ENCODE results near the gene ELAC2.

The ELAC2 gene

DNA sequence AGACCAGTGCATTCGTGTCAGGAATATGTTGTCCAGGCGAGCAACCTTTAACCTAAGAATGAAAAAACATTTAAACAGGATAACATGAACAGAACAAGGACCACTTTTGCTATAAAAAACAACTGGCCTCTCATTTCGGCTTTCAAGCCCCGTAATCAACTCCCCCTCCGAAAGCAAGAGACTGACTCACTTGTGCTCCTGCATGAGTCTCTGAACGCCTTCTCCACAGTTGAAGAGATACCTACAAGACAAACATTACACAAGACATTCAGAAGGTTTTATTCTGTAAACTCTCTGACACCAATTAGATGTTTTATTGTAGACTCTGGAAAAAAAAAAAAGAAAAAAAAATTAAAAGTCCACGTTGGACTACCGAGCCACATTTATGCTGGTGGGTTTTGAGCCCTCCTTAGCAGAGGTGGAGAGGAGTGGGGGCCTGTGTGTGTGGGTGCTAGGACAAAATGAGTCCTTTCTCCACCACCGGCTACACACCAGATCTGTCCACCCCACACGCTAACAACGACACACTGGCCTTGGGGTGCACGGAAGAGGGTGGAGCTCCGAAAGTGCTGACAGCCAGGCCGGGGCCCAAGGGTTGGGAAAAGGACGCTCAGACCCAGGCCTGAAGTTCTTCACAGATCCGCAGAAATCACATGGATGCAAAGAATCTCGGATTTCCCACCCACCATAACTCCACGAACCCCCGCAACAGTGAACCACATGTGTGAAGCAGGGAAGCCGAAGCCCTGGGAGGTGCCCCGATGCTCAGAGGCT lies 759 bp downstream of the ELAC2 start:
- DNase-seq (ENCODE audit: low read depth) = no peak

DNA sequence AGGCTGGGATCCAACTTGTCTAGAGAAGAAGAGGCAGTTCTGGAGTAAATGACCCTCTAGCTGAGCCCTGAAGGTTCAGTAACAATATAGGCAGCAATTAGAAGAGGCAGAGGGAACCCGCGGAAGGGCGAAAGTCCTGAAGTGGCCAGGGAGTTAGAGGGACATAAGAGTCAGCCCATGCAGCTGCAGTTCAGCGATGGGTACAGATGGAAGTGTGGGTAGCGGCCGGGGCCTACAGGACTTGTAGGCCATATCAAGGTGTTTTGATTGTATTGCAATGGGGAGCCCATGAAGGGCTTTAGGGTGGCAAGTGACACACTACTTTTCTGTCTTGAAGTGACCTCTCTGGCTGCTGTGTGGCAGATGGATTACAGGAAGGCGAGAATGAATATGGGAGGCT lies 3.0 kb downstream of the ELAC2 start:
- DNase-seq (ENCODE audit: low read depth) = no peak

DNA sequence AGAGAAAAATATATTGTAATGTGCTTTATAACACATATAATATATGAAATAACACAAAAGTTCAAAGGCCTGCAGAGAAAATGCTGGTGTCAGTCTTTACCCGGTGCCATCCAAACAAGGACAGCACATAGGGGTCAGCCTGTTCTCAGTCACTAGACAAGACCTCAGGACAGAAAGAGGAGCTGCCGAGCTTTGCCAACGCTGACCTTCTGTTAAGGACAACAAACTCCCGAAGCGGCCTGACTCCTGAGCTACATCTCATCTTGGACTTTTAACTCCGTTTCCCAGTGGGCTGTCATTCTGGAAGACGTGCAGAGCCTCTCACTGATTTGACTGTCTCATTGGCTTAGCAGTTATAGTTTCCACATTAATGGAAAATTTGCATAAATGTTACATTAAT lies 6.9 kb downstream of the ELAC2 start:
- no peak for DNase-seq (ENCODE audit: low read depth)

DNA sequence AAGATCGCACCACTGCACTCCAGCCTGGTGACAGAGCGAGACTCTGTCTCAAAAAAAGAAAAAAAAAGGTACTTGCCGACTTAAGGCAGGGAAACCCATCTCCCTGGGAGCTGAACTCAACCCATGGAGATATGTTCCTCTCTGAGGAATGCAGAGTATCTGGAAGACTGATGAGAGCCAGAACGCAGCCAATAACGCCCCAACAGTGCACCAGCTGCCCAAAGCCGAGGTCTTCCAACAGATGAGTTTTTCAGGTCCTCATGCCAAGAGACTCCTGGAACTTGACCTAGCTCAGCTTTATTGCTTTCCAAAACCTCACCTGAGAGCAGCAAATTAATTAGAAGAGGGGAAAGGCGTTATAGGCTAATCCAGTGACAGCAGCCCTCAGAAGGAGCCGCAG lies 9.4 kb downstream of the ELAC2 start:
- no peak for DNase-seq (ENCODE audit: low read depth)

DNA sequence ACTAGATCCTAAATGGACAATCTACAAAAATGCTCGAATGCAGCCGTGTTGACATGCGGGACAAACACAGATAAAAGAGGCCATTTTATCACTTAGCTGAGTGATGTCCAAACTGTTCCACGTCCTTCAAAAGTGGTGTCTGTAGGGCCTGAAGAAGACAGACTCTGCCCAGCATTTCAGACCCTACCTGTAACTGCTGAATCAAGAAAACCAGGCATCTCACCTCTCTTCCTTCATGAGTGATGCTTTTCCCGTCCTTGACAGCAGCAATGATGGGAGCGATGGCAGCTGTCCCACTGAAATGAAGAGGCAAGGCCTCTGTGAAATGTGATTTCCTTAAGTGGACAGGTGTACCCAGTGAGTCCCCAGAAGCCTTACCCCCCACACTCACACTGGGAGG lies 12.3 kb downstream of the ELAC2 start:
- DNase-seq (ENCODE audit: low read depth) = no peak

DNA sequence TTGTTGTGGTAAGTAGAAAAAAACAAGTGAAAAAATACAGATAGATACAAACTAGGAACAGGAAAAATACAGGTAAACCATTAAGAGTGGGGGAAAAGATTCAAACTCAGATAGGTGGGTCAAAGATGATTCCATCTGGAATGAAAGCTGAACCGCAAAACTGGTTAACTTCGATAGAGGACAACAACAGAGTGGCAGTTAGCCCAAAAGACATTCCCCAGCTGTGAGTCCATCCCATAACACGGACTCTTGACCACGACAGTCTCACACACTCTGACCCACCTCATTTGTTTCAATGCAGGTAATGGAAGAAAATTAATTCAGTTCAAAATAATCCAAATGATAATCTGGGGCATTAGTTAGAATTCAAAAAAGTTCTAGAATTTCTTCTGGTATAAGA lies 13.5 kb downstream of the ELAC2 start:
- DNase-seq (ENCODE audit: low read depth) = no peak

DNA sequence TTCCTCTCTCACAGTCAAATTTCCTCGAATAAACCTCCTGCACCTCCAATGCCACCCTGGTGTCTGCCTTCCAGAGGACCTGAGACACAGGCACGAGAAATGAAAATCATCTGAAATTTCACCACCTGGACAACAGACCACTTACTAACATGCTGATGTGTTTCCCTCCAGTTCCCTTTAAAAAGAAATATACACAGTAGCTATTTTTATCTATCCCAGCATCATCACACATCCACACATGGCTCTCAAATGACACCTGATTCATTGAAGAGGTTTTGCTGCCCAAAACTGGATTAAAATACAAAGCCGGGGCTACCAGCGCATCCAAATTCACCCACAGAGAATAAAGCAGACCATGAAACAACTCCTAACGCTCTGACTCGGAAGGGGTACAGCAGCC lies 13.9 kb downstream of the ELAC2 start:
- DNase-seq (ENCODE audit: low read depth) = no peak

DNA sequence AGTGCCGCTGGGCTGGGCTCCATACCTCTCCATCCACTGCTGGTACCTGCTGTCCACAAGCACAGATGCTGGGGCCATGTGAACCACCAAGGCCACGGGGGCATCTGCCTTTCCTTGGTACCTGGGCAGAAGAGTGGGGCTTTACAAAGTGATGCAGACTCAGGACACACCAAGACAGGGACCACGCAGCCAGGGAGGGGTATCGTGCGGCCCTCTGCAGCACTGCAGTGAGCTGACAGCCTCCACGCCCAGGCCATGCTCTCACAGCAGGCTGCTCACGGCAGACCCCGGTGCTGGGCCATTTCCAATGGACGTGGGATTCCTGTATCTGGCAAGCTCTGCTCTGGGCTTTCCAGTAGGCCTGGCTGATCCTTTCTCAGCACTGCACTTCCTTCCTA lies 14.4 kb downstream of the ELAC2 start:
- no peak for DNase-seq (ENCODE audit: low read depth)

DNA sequence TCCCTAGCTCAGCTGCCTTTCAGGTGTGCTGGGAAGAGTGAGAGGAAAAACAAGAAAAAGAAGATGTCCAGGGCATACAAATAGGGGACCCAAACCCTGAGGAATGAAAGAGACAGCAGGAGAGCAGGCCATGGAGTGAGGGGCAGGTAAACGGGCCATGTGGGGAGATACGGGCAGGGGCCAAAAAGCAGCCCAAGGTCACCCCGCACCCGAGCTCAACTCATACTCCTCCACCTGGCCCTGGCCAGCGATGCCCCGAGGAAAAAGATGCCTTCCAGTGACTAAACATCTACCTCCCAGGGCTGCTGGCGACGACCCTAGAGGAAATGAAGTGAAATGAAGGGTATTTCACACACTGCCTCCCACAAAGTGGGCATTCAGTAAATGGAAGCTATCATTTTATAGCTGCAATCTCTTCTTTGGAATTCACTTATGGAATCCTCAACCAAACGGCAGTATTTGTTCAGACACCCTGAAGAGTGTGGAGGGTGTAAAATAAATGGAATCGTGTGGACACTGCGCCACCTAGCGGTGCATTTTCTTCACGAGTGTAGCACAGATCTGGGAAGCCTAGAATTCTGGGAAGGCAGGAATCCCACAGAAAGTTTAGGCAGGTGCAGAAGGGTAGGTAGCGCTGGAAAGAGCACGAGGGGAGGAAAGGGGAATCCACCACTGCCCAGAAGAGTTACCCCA lies 14.9 kb downstream of the ELAC2 start:
- peak; percentile 23 for DNase-seq (ENCODE audit: low read depth)

DNA sequence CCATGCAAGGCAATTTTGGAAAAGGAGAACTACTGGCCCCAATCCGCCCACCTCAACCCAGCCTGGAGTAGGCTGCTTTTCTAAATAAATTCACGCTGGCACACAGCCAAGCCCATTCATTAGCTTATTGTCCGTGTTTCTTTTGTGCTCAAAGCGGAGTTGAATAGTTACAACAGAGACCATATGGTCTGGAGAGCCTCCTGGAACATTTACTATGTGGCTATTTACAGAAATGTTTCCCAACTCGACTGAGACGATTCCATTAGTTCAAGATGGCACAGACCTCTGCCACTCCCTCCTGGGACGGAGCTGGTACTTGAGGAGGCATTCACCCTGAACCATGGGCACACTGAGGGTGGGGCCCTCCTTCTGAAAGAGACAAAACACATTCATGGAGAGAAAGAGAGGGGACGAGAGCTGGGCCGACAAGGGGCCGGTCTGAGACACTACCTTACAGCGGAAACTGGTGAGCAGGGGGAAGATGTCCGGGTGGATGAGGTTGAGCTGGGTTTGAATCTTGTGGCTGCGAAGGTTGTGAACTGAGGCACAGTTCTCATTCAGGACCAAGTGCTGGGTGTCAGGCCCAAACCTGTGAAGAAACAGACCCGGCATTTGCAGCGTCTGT lies 15.7 kb downstream of the ELAC2 start:
- DNase-seq (ENCODE audit: low read depth) = no peak

DNA sequence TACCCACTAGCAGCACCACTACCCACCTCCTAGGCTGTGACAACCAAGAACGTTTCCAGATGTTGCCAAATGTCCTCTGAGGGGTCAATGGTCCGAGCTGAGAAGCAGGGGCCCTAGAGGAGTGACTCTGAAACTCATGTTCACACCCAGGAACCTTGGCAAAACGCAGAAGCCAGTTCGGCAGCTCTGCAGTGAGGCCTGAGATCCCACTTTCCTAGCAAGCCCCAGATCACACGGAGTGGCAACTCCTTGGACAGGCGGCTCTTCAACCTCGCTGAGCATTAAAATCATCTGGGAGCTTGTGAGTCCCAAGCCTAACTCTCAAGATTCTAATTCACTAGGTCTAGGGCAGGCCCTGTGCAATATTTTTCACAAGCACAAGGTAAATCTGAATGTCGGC lies 17.3 kb downstream of the ELAC2 start:
- DNase-seq (ENCODE audit: low read depth) = no peak

DNA sequence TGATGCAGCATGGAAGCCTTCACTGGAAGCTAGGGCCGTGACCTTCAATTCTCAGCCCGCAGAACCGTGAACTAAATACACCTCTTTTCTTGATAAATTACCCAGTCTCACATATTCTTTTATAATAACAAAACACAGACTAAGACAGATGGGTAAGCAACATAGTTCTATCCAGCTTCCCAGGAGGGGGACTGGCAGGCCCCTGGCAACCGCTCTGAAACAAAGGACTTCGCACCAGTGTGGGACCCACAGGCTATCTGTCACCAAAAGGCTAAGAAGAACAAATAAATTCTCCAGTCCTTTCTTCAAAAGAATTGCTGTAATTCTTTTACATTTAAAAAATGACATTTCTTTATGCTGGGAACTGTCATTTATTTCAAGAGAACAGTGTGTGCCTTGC lies 19.0 kb downstream of the ELAC2 start:
- DNase-seq (ENCODE audit: low read depth) = no peak

DNA sequence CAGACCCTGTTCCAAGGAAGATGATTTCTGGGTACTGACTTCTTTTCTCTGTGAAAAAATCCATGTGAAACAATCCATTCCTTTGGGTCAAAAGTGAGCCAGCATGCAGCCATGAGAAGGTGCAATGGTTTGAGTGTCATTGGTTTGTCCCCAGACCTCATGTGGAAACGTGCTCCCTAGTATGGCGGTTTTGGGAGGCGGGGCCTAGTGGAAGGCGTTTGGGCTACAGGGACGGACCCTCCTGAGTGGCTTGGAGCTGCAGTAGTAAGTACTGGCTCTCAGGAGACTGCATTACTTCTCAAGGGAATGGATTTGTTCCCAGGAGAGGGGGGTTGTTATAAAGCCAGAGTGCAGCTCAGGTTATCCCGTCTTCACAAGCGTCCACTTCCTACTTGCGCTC lies 19.4 kb downstream of the ELAC2 start:
- no peak for DNase-seq (ENCODE audit: low read depth)

DNA sequence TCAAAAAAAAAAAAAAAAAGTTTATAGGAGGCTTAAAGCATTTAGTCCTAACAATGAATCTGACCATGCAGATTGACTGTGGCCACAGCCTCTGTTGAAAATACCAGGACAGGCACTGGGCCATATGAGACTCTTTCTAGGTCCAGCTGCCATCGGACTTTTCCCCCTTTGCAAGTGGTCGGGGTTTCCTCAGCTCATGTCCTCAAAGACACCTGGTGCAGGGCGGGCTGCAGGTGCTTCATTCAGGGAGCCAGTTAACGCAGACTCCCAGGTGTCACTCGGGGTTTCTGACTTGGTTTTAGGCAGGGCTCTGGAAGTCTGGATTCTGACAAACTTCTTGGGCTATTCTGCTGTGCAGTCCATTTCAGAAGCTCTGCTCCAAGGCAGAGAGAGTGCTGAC lies 20.9 kb downstream of the ELAC2 start:
- DNase-seq (ENCODE audit: low read depth) = no peak

DNA sequence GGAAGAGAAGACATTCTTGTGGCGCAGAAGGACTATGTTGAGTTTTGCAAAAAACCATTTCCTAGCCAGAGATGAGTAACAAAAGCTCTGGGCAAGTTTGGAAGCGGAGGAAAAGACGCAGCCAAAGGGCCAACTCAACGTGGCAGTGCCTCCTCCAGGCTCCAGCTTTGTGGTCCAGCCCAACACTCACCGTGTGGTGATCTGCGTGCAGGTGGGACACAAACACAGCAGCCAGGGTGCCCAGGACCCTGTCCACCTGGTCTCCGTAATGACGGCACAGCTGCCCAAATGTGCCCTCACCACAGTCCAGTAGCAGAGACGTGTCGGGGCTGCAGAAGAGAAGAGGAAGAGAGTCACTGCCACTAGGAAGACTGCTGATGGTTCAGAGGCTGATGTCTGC lies 21.5 kb downstream of the ELAC2 start:
- DNase-seq (ENCODE audit: low read depth) = no peak

DNA sequence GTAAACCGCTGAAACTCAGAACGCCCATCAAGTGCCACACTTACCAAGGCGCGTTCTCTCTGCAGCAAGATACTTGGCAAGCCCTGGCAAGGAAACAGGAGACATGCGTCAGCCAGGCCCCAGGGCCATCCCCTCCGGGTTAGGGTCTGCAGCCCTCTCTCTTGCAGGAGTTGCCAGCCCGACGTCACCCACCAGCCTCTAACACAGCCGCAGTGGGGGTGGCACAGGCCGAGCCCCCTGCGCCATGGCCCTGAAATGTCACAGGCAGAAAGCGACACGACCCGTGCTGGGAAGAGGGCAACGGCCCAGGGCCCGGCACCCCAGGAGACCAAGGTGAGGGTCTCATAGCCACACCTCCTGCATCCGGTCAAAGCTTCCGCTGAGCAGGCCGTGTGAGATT lies 21.9 kb downstream of the ELAC2 start:
- DNase-seq (ENCODE audit: low read depth) = no peak

DNA sequence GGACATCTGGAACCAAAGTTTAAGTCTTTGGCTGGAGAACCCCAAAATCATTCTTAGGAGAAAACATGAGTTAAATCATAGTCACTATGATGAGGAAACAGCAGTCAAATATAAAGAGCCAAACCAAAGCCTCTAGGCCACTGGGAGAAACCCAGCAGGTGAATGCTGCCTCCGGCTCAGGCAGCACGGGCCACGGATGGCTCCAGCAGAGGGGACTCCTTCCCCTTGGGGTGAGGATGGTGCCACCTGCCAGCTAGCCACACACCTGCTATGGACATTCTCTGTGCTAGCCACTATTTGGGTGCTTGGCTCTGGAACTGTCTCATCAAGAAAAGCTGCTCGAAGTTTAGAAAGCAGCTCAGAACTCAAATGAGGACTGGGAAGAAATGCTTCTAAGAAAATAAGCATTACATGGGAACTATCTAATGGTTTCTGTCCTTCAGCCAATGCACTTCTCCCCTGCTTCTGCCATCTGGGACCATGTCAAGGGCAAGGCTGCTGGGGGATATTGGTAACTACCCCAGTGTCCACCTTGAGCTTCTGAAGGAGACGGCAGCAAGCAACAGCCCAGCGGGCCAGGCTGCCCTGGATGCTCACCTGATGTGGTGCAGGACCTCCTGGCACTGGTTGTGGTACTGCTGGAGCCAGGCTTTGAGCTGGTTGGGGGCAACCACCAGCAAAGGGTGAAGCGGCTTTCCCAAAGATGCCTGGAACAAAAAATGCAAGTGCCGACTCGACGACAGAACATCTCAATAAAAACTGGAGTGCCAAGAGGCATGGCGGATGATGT lies 22.5 kb downstream of the ELAC2 start:
- DNase-seq (ENCODE audit: low read depth) = no peak

DNA sequence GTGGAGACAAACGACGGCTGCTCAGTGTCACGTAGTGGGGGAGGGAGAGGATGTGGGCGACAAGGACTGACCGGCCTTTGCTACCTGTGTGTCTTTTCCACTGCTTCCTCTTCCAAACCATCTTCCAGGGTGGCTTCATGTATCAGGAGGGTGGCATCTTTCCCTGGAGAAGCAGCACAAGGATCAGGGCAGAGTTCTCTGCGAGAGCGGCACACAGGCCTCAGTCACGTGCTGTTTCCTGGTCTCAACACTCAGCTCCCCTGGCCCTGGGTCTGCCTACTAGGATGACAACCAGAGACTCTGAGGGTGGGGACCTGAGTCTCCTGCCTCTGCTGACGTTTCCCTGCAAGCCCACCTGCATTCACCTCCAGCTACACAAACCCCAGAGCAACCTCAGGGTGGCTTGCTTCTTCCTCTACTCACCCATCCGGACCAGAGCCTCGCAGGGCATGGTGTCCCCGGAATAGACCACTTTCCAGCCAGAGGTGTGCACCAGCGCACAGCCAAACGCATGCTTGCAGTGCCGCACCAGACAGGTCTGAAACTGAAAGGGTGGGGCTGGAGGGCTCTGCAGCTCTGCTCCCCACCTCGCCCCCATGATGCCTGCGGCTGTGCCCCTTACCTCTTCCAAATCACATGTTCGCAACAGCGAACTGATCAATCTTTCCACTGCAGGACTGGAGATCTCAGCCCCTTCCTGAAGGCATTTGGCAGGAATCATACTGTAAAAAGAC lies 23.3 kb downstream of the ELAC2 start:
- DNase-seq (ENCODE audit: low read depth) = no peak

DNA sequence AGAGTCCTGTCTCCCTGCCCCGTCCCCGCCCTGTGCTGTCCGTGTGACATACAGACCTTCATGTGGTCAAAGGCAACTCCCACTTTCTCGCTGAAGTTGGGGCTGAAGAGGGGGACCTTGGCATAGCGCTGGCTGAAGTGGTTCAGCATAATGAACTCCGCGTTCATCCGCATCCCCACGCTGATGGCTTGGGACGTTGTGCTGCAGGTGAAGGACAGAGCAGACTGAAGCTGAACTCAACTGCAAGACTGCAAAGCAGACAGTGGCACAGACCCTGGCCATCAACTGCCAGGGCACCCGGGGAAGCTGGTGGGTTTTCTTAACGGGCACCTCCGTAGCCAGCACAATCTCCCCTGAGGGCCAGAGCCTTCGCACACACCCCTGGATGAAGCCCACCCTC lies 24.2 kb downstream of the ELAC2 start:
- DNase-seq (ENCODE audit: low read depth) = no peak

DNA sequence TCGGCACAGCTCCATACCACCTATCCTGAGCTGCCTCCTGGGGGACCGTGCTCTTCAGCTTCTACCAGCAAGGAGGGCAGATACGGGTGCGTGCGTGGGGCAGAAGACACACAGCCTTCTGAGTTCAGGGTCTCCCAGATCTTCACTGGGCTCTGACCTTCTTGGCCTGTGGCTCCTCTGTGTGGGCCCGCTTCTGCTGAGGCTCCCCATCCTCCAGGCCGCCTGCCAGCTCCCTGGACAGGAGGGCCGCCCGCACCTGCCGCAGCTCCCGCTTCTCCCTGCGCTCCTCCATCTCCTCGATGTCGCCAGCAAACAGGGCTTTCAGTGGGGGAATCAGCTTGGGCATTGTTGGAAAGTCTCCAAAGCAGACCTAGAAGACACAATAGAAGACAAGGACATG lies 25.2 kb downstream of the ELAC2 start:
- no peak for DNase-seq (ENCODE audit: low read depth)

DNA sequence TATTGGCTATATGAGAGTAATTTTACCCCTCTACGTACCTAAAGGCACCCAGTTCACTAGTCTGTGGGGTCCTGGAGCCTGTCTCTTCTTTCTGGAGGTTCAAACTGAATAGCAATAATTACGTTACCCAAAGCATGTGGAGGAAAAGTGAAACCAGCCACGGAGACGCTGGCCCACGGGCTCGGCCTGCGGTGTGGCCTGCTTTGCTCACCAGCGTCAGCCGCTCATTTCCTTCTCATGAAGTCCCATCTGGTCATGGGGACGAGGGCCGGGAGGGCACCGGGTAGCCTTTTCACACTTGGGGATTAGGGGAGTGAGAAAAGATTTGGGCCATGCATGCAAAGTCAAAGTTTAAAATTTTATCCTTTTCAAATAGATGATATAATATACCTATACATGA lies 26.9 kb downstream of the ELAC2 start:
- no peak for DNase-seq (ENCODE audit: low read depth)
